Right atrium auricular region (tissue), 2 donors: Measurements from ENCODE around the gene TRANK1. TPM values are rescaled to one million over a fixed set of nuclear protein-coding genes. Genes with fewer than 3 reads are reported as not detected.

ENCODE experiments used
- DNase-seq: peaks from one replicate; pipeline ENCODE4 v3.0.0-alpha.2; 2019; ENCODE audit warnings: low spot score
- H3K27ac ChIP-seq, 2 donors: fragments of 200-600 bp; sonication (generic); 1 replicate in 1 of 2; 2 replicates in 1 of 2; pipeline ENCODE4 v1.5.1; 2016 to 2019
- H3K27me3 ChIP-seq, 2 donors: fragments of 200-600 bp; sonication (generic); one replicate each; pipeline versions ENCODE4 v1.5.1 to v1.6.0; 2017 to 2019
- H3K36me3 ChIP-seq: fragments of 200-600 bp; sonication (generic); one replicate; pipeline ENCODE4 v1.5.1; 2016
- H3K4me1 ChIP-seq, 2 donors: fragments of 200-600 bp; sonication (generic); one replicate each; pipeline versions ENCODE4 v1.5.1 to v1.6.0; 2017 to 2019
- H3K4me3 ChIP-seq, 2 donors: fragments of 200-600 bp; sonication (generic); 1 replicate in 1 of 2; 2 replicates in 1 of 2; pipeline ENCODE4 v1.5.1; 2017 to 2019; ENCODE audit warnings: mild to moderate bottlenecking in 1 of 2, moderate library complexity in 1 of 2
- H3K9me3 ChIP-seq, 2 donors: fragments of 200-600 bp; sonication (generic); one replicate each; pipeline ENCODE4 v1.5.1; 2019
- CTCF ChIP-seq, 2 donors: fragments of 200-600 bp; sonication (generic); IDR thresholded peaks; one replicate each; pipeline ENCODE4 v1.5.1; 2019; ENCODE audit warnings: antibody characterized with exemption in 2 of 2
- total RNA-seq, 2 donors: library from RNA; depleted of rRNA; stranded (reverse); fragments of >200 nt; gene quantifications; one replicate each; pipeline ENCODE4 v1.1.0, GENCODE V29; 2016

Gene TRANK1
- total RNA-seq, 2 donors from 2014 or later = 5.7 to 10.3 TPM

GRCh38 chr3:36832406-36832805 is 112.4 kb downstream of the TRANK1 start:
- Histone ChIP-seq H3K9me3 (no peaks in the 10 kb centered on the region), H3K27me3 (no peaks in the 10 kb centered on the region), H3K4me1 (no peaks in the 10 kb centered on the region), H3K4me3 (no peak overlapping the region), H3K27ac (no peak overlapping the region), H3K36me3 (peaks cover 28% of the 10 kb centered on the region)
- no peak for DNase-seq
- no peak for TF ChIP-seq CTCF (IDR thresholded peaks at IDR 0.05)

GRCh38 chr3:36827133-36827532 is 117.7 kb downstream of the TRANK1 start:
- no peak for TF ChIP-seq CTCF (IDR thresholded peaks at IDR 0.05)
- H3K36me3 ChIP-seq = peaks cover 15% of the 10 kb centered on the region
- DNase-seq = no peak

GRCh38 chr3:36826240-36826639 is 118.6 kb downstream of the TRANK1 start:
- H3K27me3 ChIP-seq = no peaks in the 10 kb centered on the region
- H3K4me3 ChIP-seq = no peak overlapping the region
- no peak overlapping the region for H3K27ac ChIP-seq
- no peak for DNase-seq
- no peak for TF ChIP-seq CTCF (IDR thresholded peaks at IDR 0.05)
- peaks cover 15% of the 10 kb centered on the region for H3K36me3 ChIP-seq
- H3K9me3 ChIP-seq = no peaks in the 10 kb centered on the region
- H3K4me1 ChIP-seq = peaks cover 0 to 11% of the 10 kb centered on the region in 2 donors

More at GRCh38 chr3:36827133-36827532, 117.7 kb downstream of the TRANK1 start:
- H3K4me3 ChIP-seq = no peak overlapping the region
- no peaks in the 10 kb centered on the region for H3K27me3 ChIP-seq
- peaks cover 0 to 11% of the 10 kb centered on the region in 2 donors for H3K4me1 ChIP-seq
- H3K9me3 ChIP-seq = no peaks in the 10 kb centered on the region
- H3K27ac ChIP-seq = no peak overlapping the region

GRCh38 chr3:36824443-36824842 is 120.4 kb downstream of the TRANK1 start:
- Histone ChIP-seq H3K36me3 (peaks cover 15% of the 10 kb centered on the region), H3K9me3 (no peaks in the 10 kb centered on the region), H3K27ac (no peak overlapping the region), H3K4me3 (no peak overlapping the region), H3K27me3 (no peaks in the 10 kb centered on the region), H3K4me1 (peaks cover 0 to 11% of the 10 kb centered on the region in 2 donors)
- TF ChIP-seq CTCF (IDR thresholded peaks at IDR 0.05) = no peak
- no peak for DNase-seq

GRCh38 chr3:36823806-36824205 is 121.0 kb downstream of the TRANK1 start:
- no peak for DNase-seq
- no peak for TF ChIP-seq CTCF (IDR thresholded peaks at IDR 0.05)
- H3K4me1 ChIP-seq = peaks cover 0 to 11% of the 10 kb centered on the region in 2 donors
- H3K9me3 ChIP-seq = no peaks in the 10 kb centered on the region
- H3K4me3 ChIP-seq = no peak overlapping the region
- no peaks in the 10 kb centered on the region for H3K27me3 ChIP-seq
- H3K27ac ChIP-seq = no peak overlapping the region
- H3K36me3 ChIP-seq = peaks cover 11% of the 10 kb centered on the region

GRCh38 chr3:36820083-36820482 is 124.8 kb downstream of the TRANK1 start:
- H3K4me1 ChIP-seq = peaks cover 0 to 14% of the 10 kb centered on the region in 2 donors
- H3K4me3 ChIP-seq = no peak overlapping the region
- no peaks in the 10 kb centered on the region for H3K36me3 ChIP-seq
- TF ChIP-seq CTCF (IDR thresholded peaks at IDR 0.05) = no peak
- no peak overlapping the region for H3K27ac ChIP-seq
- H3K27me3 ChIP-seq = no peaks in the 10 kb centered on the region
- H3K9me3 ChIP-seq = no peaks in the 10 kb centered on the region
- no peak for DNase-seq
